Islet precursor cell (in vitro differentiated cells): ENCODE data around the gene DNAH2.

Experiments used
- DNase-seq: peaks from one replicate; pipeline ENCODE4 v3.0.0-alpha.2; 2018

DNAH2 gene

DNA sequence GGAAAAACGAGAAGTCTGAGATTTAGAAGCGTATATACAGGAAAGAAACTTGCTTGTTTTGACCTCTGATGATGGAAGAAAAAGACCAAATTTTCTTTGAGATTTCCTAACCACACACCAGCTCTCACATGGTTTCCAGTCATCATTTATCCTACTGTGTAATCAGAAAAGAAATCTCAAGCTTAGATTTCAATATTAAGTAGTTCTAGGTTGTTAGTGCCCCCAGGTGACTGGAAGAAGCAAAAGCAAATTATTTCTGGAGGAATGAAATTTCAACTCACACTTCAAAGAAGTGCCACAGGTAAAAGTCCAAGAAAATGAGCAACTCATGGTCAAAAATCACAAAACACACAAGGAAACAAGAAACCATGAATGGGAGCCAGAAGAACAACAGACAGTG lies 64.7 kb downstream of the DNAH2 start:
- no peak for DNase-seq

DNA sequence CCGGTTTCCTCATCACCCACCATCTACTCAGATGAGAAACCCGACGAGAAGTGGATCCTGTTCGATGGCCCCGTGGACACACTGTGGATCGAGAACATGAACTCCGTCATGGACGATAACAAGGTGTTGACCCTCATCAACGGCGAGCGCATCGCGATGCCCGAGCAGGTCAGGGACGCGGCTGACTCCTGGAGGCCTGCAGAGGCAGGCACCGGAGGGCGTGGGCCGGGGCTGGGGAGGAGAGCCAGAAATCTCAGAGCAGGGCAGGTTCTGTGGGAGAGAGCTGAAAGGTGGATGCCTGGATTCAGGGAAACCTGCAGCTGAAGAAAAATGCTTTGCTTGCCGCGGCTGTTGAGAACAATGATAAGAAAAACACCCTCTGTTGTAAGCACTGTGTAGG lies 69.3 kb downstream of the DNAH2 start:
- DNase-seq = no peak

DNA sequence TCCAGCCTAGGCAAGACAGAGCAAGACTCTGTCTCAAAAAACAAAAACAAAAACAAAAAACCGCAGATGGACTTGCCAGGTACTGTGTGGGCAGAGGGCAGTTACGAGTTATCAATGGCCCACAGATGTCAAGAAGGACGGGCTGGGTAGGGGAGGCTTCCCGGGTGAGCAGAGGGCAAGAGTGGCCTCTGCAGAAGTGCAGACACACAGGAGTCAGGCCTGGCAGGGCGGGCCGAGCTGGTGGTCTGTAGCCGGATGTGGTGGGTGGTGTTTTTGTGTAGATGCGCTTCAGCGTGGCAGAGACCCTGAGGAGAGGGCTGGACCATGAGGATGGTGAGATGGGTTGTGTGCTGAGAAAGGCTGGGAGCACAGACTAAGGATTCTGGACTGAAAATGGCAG lies 71.6 kb downstream of the DNAH2 start:
- no peak for DNase-seq

DNA sequence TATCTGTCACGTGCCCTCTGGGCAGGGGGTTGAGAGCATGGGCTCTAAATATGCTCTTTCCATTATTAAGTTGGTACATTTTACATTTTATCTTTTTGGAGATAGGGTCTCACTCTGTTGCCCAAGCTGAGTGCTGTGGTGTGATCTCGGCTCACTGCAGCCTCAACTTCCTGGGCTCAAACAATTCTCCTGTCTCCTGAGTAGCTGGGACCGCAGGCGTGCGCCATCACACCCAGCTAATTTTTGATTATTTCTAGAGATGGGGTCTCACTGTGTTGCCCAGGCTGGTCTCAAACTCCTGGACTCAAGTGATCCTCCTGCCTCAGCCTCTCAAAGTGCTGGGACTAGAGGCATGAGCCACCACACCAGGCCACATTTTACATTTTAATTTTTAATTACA lies 72.6 kb downstream of the DNAH2 start:
- DNase-seq = no peak

DNA sequence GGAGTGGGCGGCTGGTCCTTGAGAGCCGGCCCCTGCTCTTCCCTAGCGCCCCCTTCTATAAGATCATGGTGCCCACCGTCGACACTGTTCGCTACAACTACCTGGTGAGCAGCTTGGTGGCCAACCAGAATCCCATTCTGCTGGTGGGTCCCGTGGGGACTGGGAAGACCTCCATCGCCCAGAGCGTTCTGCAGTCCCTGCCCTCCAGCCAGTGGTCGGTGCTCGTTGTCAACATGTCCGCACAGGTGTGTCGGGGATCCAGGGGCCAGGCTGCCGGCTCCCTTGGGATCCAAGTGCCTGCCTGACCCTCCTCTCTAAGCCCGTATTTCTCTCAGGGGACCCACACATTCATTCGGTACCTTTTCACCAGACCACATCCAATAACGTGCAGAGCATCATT lies 75.1 kb downstream of the DNAH2 start:
- DNase-seq = no peak

DNA sequence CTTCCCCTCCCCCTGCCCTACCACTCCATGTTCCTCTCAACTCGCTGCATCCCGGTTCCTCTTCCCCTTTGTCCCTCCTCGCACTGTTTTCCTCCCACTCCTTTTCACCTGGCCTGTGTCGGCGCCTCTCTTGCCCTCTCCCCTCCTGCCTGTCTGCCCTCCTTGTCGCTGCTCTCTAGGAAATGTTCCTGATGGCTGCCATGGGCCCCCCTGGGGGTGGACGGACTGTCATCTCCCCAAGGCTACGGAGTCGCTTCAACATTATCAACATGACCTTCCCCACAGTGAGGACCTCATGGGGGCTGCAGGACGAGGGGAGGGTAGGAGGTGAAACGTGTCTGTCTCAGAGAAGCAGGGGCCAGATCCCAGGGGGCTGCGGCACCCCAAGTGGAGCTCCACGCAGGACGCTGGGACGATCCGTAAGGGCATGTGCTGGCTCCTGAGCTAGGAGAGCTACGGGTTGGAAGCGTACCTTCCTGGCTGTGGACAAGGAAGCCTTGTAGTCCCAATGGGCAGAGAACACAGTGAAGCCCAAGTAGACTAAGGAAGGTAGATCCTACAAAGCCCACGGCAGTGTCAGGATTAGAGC lies 76.6 kb downstream of the DNAH2 start:
- no peak for DNase-seq

DNA sequence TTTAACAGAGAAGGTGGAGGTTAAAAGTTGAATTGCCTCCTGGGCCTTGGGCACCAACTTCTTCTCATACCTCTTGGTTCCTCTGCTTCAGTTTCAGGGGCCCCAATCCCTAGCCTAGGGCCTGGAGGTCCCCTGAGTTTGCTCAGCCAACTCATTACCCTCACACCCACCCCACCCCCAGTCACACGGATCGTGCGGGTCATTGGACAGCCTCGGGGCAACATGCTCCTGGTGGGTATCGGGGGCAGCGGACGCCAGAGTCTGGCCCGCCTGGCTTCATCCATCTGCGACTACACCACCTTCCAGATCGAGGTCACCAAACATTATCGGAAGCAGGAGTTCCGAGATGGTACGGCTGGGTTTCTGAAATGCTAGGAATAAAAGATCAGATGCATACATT lies 80.4 kb downstream of the DNAH2 start:
- DNase-seq = no peak

DNA sequence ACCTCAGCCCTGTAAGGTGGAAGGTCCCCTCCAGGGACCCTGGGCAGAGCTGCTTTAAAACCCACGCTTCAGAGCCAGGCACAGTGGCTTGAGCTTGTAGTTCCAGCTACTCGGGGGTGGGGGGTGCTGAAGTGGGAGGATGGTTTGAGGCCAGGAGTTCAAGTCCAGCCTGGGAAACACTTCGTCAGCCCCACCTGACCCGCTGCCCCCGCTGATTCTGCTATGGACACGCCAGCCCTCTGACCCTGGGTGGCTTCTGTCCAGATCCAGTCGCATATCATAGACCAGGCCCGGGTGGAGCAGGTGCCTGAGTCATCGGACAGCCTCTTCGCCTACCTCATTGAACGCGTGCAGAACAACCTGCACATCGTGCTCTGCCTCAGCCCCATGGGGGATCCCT lies 81.3 kb downstream of the DNAH2 start:
- DNase-seq = no peak

DNA sequence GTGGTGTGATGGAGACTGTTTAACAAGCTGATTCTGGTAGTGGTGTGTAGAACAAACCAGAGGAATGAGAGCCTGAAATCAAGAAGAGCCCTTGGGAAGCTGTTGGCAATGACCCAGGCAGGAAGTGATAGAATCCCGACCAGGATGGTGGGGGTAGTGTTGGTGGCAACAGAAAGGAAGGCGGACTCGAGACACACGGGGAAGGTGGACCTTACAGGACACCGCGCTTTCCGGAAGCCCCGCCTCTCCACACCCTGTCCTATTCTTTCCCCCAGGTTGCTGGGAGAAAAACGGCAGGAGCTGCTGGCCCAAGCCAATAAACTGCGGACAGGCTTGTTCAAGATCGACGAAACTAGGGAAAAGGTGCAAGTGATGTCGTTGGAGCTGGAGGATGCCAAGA lies 86.4 kb downstream of the DNAH2 start:
- DNase-seq = no peak

DNA sequence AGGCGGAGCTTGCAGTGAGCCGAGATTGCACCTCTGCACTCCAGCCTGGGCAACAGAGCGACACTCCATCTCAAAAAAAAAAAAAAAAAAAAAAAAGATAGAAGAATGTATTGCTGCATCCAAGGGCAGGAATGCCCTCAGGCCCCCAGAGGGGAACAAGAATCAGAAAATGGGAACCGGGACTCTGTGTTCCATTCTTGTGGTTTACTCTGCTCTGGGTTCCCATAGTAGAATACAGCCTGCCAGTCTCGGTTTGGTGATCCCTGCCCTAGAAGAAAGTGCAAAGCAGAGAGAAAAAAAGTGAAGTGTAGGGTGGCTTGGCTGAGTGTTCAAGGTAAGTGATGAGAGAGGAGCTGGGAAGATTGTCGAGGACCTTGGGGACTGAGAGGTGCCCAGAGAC lies 89.0 kb downstream of the DNAH2 start:
- DNase-seq = no peak

DNA sequence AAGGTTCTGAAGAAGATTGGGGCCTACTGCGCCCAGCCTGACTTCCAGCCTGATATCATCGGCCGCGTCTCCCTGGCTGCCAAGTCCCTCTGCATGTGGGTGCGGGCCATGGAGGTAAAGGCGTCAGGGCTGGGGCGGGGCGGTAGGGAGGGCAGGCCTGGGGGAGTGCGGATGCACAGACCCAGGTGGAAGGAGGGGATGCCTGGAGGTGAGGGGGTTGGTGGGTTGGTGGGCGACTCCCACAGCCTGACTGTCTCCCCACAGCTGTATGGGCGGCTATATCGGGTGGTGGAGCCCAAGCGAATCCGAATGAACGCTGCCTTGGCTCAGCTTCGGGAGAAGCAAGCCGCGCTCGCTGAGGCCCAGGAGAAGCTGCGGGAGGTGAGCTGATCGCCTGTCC lies 89.7 kb downstream of the DNAH2 start:
- DNase-seq = no peak

DNA sequence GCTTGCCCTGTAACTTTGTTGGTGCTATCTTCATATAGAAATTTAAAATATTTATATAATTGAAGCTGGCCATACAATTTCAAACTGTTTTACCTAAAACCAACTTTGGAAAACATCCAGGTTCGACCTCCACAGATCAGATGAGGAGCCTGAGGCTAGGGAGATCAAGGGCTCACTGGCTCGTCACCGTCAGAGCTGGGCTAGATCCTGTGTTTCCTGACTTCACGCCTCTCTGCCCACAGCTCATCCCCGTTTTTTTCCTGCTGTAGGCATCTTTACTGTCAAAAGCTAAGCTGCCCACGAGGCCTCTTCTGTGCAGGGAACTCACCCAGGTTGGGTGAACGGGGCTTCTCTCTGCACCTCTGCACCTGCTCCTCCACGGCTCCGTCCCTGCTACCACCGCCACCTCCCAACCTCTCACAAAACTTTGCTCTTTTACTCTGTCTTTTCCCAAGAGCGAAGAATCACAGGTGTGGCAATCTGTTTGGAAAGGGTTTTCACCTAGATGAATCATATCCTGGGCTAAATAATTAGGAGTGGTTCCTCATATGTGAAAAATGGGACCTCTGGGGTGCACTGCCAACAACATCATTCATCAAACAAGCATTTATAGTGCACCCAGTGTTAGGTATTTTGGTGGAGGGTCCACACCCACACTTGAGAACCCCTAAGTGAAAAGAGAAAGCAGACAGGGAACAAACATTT lies 91.7 kb downstream of the DNAH2 start:
- DNase-seq = no peak

DNA sequence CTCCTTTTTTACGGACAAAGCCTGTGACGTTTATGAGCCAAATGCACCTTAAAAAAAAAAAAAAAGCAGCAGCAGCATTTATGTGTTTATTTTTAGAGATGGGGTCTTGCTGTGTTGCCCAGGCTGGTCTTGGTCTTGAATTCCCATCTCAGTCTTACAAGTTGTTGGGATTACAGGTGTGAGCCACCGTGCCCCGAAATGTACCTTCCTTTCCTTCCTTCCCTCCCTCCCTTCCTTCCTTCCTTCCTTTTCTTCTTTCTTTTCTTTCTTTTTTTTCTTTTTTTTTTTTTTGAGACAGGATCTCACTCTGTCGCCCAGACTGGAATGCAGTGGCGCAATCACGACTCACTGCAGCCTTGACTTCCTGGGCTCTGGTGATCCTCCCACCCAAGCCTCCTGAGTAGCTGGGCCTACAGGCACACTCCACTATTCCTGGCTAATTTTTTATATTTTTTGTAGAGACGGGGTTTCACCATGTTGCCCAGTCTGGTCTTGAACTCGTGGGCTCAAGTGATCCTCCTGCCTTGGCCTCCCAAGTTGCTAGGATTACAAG lies 92.3 kb downstream of the DNAH2 start:
- DNase-seq = peak; percentile 65

DNA sequence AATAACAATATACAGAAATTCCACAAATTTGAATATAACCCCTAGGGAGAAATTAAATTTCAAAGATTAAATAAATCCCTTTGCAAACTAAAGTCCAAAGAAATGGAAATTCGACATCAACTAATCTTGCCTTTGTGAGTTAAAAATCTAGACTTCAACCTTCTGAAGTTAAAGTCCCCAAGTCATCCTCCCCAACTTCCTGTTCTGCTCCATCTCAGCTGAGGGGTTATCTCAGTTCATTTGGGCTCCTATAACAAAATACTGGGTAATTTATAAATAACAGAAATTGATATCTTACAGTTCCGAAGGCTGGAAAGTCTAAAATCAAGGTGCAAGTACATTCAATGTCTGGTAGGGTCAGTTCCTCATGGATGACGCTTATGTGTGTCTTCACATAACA lies 93.7 kb downstream of the DNAH2 start:
- no peak for DNase-seq

DNA sequence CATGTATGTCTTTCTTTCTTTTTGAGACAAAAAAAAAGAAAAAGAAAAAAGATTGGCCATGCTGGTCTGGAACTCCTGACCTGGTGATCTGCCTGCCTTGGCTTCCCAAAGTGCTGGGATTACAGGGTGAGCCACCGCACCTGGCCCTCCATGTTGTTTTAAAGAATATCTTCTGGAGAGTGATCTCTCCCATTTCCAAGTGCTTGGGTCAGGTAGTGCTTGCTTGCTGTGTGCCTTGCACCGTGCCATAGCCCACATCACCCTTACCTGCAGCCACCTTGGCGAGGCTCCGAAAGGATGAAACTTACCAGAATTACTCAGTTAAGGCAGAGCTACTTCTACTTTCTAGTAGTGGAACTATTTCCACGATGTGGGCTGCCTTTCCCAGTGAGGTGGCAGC lies 97.4 kb downstream of the DNAH2 start:
- no peak for DNase-seq

DNA sequence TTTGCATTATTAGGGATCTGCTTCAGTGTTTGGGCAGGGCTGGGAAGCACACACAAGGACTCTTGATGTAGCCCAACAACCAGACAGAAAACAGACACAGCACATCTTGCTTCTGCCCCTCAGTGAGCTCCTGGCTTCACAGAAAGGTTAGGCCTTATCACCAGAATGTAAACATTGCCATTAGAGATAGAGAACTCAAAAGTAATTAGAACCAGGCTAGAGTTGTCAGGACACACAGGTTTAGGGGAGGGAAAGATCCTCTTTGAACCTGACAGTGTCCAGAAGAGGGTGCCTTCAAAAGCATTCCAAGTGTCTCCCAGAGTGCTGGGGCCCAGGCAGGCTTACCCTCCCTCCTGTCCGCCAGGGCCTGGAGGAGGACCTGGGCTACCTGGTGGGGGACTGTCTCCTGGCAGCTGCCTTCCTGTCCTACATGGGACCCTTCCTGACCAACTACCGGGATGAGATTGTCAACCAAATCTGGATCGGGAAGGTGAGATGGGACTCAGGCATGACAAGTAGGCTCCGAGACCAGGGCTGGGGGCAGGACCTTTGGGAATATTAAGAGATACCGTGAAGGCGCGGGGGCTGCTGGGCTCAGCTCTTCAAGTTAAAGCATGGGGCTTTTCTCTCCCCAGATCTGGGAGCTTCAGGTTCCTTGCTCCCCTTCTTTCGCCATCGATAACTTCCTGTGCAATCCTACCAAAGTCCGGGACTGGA lies 99.5 kb downstream of the DNAH2 start:
- peak; percentile 70 for DNase-seq

DNA sequence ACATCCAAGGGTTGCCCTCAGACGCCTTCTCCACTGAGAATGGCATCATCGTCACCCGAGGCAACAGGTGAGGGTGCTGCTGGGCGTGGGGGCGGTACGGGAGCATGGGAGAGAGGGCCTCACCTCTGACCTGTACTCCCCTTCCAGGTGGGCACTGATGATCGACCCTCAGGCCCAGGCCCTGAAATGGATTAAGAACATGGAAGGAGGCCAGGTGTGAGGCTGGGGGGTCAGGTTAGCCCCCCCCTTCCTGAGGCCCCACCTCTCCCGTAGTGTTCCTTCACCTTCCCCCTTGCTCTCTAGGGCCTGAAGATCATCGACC lies 100.1 kb downstream of the DNAH2 start:
- DNase-seq = no peak

DNA sequence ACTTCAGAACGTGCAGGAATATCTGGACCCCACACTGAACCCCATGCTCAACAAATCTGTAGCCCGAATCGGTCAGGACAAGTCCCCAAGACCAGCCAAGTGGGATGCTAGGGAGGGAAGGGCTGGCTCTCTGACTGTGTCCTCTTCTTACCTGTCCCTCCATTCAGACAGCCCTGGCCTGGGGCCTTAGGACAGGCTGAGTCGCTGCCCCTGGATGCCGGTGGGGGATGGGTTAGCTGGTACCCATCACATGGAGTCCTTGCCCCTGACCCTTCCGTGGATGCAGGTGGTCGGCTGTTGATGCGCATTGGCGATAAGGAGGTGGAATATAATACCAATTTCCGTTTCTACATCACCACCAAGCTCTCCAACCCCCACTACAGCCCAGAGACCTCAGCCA lies 100.5 kb downstream of the DNAH2 start:
- no peak for DNase-seq

DNA sequence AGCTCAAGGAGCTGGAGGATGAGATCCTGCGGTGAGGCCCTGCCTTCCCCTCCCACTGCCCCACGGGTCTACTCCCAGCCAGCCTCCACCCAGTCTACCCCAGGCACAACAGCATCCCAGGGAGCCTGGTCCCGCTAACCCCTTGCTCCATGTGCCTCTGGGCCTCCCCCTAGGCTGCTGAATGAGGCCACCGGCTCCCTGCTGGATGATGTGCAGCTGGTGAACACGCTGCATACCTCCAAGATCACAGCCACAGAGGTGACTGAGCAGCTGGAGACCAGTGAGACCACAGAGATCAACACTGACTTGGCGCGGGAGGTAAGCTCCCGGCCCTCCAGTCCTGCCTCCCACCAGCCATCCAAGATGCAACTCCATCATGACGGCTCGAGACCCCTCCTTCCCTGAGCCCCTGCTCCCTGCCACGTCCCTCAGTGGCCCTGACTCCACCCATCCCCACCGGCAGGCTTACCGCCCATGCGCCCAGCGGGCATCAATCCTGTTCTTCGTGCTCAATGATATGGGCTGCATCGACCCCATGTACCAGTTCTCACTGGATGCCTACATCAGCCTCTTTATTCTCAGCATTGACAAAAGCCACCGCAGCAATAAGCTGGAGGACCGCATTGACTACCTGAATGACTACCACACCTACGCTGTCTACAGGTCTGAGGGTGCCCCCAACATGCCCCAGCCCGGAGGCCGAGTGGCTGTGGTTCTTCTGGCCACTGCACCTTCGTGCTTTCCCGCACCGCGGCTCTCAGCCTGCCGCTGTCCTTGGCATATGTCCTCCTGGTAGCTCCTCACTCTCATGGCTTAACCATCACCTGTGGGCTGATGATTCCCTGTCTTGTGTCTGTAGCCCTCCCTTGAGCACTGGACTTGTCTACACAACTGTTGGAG lies 101.5 kb downstream of the DNAH2 start:
- no peak for DNase-seq

DNA sequence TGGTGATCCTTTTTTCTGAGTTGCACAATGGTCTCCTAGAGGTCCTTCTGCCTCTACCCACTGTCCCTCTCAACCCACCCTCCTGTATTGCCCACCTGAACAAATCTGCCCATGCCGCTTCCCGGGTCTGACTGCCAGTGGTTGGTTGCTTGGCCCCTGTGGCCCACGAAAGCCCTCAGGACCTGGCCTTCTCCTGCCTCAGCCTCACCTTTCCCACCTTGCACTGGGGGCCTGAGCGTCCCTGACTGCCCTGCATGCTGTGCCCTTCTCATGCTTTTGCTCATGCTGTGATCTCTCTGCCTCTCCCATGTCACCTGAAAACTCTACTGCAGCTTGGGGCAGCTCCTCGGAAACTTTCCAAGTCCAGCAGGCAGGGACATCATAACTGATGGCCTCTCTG lies 102.7 kb downstream of the DNAH2 start:
- no peak for DNase-seq

DNA sequence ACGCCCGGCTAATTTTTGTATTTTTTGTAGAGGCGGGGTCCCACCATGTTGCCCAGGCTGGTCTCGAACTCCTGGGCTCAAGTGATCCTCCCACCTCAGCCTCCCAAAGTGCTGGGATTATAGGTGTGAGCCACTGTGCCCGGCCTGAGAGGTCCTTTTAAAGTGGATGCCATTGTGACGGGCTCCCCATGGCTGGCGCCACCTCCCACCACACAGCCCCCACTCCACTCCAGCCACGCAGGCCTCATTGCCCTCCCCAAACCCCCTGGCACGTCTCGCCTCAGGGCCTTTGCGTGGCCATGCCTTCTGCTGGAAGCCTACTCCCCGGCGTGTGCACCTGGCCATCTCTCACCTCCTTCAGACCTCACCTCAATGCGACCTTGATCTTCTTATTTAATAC lies 104.6 kb downstream of the DNAH2 start:
- no peak for DNase-seq

DNA sequence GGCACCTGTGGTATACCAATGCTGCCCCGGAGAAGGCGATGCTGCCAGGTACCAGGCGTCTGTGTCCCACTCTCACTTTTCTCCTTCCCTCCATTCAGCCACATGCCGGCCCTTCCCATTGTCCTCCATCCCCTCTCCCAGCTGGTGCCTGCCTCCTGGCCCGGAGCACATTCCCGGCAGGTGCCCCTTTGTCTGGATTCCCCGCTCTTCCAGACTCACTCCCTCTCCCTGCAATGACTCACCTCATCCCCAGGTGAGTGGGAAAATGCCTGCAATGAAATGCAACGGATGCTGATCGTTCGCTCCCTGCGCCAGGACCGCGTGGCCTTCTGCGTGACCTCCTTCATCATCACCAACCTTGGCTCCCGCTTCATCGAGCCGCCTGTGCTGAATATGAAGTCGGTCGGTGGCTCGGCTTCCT lies 106.0 kb downstream of the DNAH2 start:
- DNase-seq = peak; percentile 89
